Occipital lobe (tissue), 2 donors: ENCODE measurements around the gene EFCAB11. TPM values are rescaled to one million over a fixed set of nuclear protein-coding genes. Genes with fewer than 3 reads are reported as not detected.

ENCODE experiments used
- DNase-seq: peaks from one replicate; lab custom pipeline; 2025; lab: John Stamatoyannopoulos, UW
- total RNA-seq: library from RNA; depleted of rRNA; stranded (reverse); fragments of >200 nt; gene quantifications from one replicate; pipeline ENCODE4 v1.2.3, GENCODE V29; 2014

EFCAB11 gene
- total RNA-seq, 1 donor from 2014 or later, result 3.7 TPM

- no peak for DNase-seq
These were observed 88.1 kb downstream of the EFCAB11 start for GRCh38 chr14:89866458-89866857.

GRCh38 chr14:89865153-89865552 is 89.4 kb downstream of the EFCAB11 start:
- DNase-seq, result no peak

GRCh38 chr14:89862856-89863255 is 91.7 kb downstream of the EFCAB11 start:
- no peak for DNase-seq

- DNase-seq, result no peak
These were observed 92.9 kb downstream of the EFCAB11 start for GRCh38 chr14:89861630-89862029.

GRCh38 chr14:89858089-89858488 is 96.4 kb downstream of the EFCAB11 start:
- no peak for DNase-seq

- DNase-seq, result no peak
These were observed 97.6 kb downstream of the EFCAB11 start for GRCh38 chr14:89856871-89857345.

GRCh38 chr14:89855961-89856656 is 98.4 kb downstream of the EFCAB11 start:
- no peak for DNase-seq

GRCh38 chr14:89853936-89854693 is 100.4 kb downstream of the EFCAB11 start:
- DNase-seq, result no peak

- no peak for DNase-seq
These were observed 103.4 kb downstream of the EFCAB11 start for GRCh38 chr14:89851106-89851505.

GRCh38 chr14:89849931-89850330 is 104.6 kb downstream of the EFCAB11 start:
- no peak for DNase-seq

- no peak for DNase-seq
These were observed 106.4 kb downstream of the EFCAB11 start for GRCh38 chr14:89848165-89848564.

- DNase-seq, result no peak
These were observed 109.2 kb downstream of the EFCAB11 start for GRCh38 chr14:89845346-89845745.

- DNase-seq, result no peak
These were observed 110.0 kb downstream of the EFCAB11 start for GRCh38 chr14:89844508-89844907.

GRCh38 chr14:89842837-89843236 is 111.7 kb downstream of the EFCAB11 start:
- no peak for DNase-seq

- no peak for DNase-seq
These were observed 112.7 kb downstream of the EFCAB11 start for GRCh38 chr14:89841851-89842250.

- no peak for DNase-seq
These were observed 117.6 kb downstream of the EFCAB11 start for GRCh38 chr14:89836830-89837469.

- no peak for DNase-seq
These were observed 120.9 kb downstream of the EFCAB11 start for GRCh38 chr14:89833661-89834060.

GRCh38 chr14:89833120-89833532 is 121.4 kb downstream of the EFCAB11 start:
- DNase-seq, result no peak

- DNase-seq, result no peak
These were observed 125.9 kb downstream of the EFCAB11 start for GRCh38 chr14:89828471-89829165.

- DNase-seq, result no peak
These were observed 127.3 kb downstream of the EFCAB11 start for GRCh38 chr14:89827265-89827664.

GRCh38 chr14:89826596-89826995 is 127.9 kb downstream of the EFCAB11 start:
- DNase-seq, result no peak

- no peak for DNase-seq
These were observed 130.8 kb downstream of the EFCAB11 start for GRCh38 chr14:89823743-89824142.
